ENCODE data around the gene EXOSC9.

DNA sequence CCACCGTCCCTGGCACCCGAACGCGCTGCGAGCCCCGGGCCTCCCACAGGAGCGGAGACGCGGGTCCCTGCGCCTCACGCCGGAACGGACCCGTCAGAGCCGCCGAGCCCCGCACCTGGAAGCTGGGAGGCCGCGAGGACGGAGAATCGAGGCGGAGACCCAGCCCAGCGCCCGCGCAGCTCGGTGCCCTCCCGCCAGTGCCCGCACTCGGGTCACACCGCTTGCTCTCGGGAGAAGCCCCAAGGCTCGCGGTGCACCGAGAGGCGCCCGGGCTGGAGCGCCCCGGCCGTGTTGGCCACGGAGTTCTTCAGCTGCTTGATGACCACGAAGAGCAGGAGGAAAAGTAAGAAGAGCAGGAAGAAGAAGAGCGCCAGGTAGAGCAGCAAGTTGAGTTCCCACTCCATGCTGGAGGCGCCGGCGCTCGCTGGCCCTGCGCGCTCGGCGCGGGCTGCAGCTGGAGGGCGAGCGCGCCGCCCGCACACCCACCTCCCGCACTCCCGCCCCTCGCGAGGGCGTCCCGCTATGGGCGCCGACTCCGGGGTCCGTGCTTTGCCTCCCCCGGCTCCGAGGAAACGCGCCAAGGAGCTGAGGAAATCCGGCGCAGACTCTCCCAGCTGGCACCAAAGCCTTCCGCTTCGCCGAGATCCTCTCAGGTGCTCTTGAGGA, 36.3 kb upstream of the EXOSC9 start, which contains the start of gene SMIM43:
- TF ChIP-seq, protein P1, sequence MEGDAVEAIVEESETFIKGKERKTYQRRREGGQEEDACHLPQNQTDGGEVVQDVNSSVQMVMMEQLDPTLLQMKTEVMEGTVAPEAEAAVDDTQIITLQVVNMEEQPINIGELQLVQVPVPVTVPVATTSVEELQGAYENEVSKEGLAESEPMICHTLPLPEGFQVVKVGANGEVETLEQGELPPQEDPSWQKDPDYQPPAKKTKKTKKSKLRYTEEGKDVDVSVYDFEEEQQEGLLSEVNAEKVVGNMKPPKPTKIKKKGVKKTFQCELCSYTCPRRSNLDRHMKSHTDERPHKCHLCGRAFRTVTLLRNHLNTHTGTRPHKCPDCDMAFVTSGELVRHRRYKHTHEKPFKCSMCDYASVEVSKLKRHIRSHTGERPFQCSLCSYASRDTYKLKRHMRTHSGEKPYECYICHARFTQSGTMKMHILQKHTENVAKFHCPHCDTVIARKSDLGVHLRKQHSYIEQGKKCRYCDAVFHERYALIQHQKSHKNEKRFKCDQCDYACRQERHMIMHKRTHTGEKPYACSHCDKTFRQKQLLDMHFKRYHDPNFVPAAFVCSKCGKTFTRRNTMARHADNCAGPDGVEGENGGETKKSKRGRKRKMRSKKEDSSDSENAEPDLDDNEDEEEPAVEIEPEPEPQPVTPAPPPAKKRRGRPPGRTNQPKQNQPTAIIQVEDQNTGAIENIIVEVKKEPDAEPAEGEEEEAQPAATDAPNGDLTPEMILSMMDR (conservative IDR thresholded peaks at IDR 0.05): no peak
- TF ChIP-seq ZFX (IDR thresholded peaks at IDR 0.05): no peak
